Panc1 (cell line): ENCODE results near the gene RC3H1. TPM values are rescaled to one million over a fixed set of nuclear protein-coding genes. Genes with fewer than 3 reads are reported as not detected.

ENCODE experiments used
- ATAC-seq: fragments of 200-7000 bp; cut with Tn5 transposase; 2 replicates; pipeline ENCODE4 v1.9.1; 2020; ENCODE audit warnings: mild to moderate bottlenecking, moderate library complexity
- BruUV-seq: library from RNA; stranded (reverse); fragments of 400-500 nt; replicated peaks from 2 replicates; lab custom pipeline; 2021; lab: Mats Ljungman, UMichigan
- CTCF ChIA-PET: fragments of 300-600 bp; sonication (Branson Sonifier 250); formaldehyde crosslinking; loops from one replicate; lab custom pipeline; 2022; ENCODE audit warnings: antibody characterized with exemption; lab: Charles Lee
- POLR2A ChIA-PET: fragments of 300-600 bp; sonication (Branson Sonifier 250); formaldehyde crosslinking; loops from one replicate; lab custom pipeline; 2022; ENCODE audit warnings: antibody characterized with exemption; lab: Charles Lee
- DNase-seq: peaks from one replicate; pipeline ENCODE4 v3.0.0-alpha.2; 2010; ENCODE audit warnings: low read depth, low spot score
- H3K27ac ChIP-seq: 2 replicates; pipeline ENCODE4 v1.5.1; 2011; ENCODE audit warnings: mild to moderate bottlenecking, low read length, inconsistent platforms
- H3K27me3 ChIP-seq: fragments of 200-500 bp; sonication (Bioruptor generic); 2 replicates; pipeline ENCODE4 v1.6.0; 2014; ENCODE audit warnings: low read length, inconsistent platforms; ENCODE audit not compliant: control insufficient read depth, insufficient read depth
- H3K36me3 ChIP-seq: fragments of 200-500 bp; sonication (Bioruptor generic); 2 replicates; pipeline ENCODE4 v1.5.1; 2014; ENCODE audit warnings: inconsistent platforms, mild to moderate bottlenecking, low read length, moderate library complexity; ENCODE audit not compliant: control insufficient read depth, insufficient read depth
- H3K4me1 ChIP-seq: 2 replicates; pipeline ENCODE4 v1.5.1; 2011; ENCODE audit warnings: inconsistent platforms, mild to moderate bottlenecking, low read length, moderate library complexity; ENCODE audit not compliant: control insufficient read depth, insufficient read depth
- H3K4me3 ChIP-seq, 2 experiments: 2 replicates each; pipeline ENCODE4 v1.5.1; 2011 to 2012; ENCODE audit warnings: low read depth in 2 of 2, low read length in 2 of 2, mild to moderate bottlenecking in 2 of 2, inconsistent platforms in 1 of 2, moderate library complexity in 1 of 2
- H3K9me3 ChIP-seq: fragments of 200-500 bp; sonication (Bioruptor generic); 2 replicates; pipeline ENCODE4 v1.5.1; 2014; ENCODE audit warnings: low read depth, mild to moderate bottlenecking, inconsistent platforms, low read length, moderate library complexity; ENCODE audit not compliant: control insufficient read depth, insufficient read depth
- POLR2AphosphoS5 ChIP-seq: IDR thresholded peaks from 2 replicates; pipeline ENCODE4 v1.6.1; 2012; ENCODE audit warnings: mild to moderate bottlenecking, low read depth, low read length, moderate library complexity
- SIN3A ChIP-seq: IDR thresholded peaks from 2 replicates; pipeline ENCODE4 v1.6.1; 2012; ENCODE audit warnings: low read depth, mild to moderate bottlenecking, low read length, moderate library complexity, borderline replicate concordance; ENCODE audit not compliant: insufficient read depth
- TCF7L2 ChIP-seq: IDR thresholded peaks from 2 replicates; pipeline ENCODE4 v1.6.1; 2011; ENCODE audit warnings: mild to moderate bottlenecking, low read depth, low read length, inconsistent platforms
- in situ Hi-C: cut with HindIII; loops from 2 replicates; pipeline ENCODE4 v1.10.0; 2016; ENCODE audit warnings: low sequenced_read_pairs, low pct_unique_long_range_greater_than_20kb
- intact Hi-C: fragments of 100-400 bp; cut with micrococcal nuclease; formaldehyde crosslinking; loops from one replicate; pipeline ENCODE4 v1.10.0; 2022; ENCODE audit not compliant: unreplicated experiment
- total RNA-seq: library from RNA; stranded (reverse); gene quantifications from one replicate; pipeline ENCODE4 v1.2.1, GENCODE V29; 2021; ENCODE audit not compliant: unreplicated experiment
- TF ChIP-seq, protein P1 (sequence below): fragments of 450-650 bp; IDR thresholded peaks from 2 replicates; pipeline ENCODE4 v1.5.1; 2017; ENCODE audit warnings: mild to moderate bottlenecking
- TF ChIP-seq, protein P2 (sequence below), 2 experiments: IDR thresholded peaks; 2 replicates each; pipeline ENCODE4 v1.6.1; 2011 to 2012; ENCODE audit warnings: low read depth in 2 of 2, control low read depth in 1 of 2, low read length in 1 of 2, mild to moderate bottlenecking in 1 of 2, moderate library complexity in 1 of 2; ENCODE audit not compliant: insufficient read depth in 1 of 2

Gene RC3H1
- total RNA-seq, 1 experiment from 2014 or later, result 21.4 TPM

DNA sequence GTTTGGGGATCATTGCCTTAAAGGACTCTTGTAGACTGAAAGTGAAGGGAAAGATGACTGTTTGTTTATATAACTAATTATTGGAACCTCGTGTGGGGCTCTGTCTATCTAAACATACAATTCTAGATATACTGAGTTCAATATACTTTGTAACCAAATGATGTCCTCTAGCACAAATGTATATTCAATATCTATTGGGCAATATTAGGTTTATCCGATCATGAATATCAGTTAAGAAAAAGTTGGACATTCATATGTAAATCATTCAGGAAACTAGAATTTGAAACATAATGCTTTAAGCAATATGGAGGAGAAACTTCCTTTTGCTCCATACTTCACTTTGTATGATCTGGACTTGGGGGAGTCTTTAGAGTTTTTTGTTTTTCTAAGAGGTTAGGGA is 8.9 kb upstream of the RC3H1 start:
- H3K9me3 ChIP-seq, result no peaks in the 10 kb centered on the region
- ATAC-seq, result no peak
- no TSS peak for BruUV-seq
- no peaks in the 10 kb centered on the region for H3K27me3 ChIP-seq
- TF ChIP-seq POLR2AphosphoS5 (no peak), SIN3A (no peak), TCF7L2 (no peak)
- TF ChIP-seq, protein P1, sequence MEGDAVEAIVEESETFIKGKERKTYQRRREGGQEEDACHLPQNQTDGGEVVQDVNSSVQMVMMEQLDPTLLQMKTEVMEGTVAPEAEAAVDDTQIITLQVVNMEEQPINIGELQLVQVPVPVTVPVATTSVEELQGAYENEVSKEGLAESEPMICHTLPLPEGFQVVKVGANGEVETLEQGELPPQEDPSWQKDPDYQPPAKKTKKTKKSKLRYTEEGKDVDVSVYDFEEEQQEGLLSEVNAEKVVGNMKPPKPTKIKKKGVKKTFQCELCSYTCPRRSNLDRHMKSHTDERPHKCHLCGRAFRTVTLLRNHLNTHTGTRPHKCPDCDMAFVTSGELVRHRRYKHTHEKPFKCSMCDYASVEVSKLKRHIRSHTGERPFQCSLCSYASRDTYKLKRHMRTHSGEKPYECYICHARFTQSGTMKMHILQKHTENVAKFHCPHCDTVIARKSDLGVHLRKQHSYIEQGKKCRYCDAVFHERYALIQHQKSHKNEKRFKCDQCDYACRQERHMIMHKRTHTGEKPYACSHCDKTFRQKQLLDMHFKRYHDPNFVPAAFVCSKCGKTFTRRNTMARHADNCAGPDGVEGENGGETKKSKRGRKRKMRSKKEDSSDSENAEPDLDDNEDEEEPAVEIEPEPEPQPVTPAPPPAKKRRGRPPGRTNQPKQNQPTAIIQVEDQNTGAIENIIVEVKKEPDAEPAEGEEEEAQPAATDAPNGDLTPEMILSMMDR, result no peak
- TF ChIP-seq, protein P2, sequence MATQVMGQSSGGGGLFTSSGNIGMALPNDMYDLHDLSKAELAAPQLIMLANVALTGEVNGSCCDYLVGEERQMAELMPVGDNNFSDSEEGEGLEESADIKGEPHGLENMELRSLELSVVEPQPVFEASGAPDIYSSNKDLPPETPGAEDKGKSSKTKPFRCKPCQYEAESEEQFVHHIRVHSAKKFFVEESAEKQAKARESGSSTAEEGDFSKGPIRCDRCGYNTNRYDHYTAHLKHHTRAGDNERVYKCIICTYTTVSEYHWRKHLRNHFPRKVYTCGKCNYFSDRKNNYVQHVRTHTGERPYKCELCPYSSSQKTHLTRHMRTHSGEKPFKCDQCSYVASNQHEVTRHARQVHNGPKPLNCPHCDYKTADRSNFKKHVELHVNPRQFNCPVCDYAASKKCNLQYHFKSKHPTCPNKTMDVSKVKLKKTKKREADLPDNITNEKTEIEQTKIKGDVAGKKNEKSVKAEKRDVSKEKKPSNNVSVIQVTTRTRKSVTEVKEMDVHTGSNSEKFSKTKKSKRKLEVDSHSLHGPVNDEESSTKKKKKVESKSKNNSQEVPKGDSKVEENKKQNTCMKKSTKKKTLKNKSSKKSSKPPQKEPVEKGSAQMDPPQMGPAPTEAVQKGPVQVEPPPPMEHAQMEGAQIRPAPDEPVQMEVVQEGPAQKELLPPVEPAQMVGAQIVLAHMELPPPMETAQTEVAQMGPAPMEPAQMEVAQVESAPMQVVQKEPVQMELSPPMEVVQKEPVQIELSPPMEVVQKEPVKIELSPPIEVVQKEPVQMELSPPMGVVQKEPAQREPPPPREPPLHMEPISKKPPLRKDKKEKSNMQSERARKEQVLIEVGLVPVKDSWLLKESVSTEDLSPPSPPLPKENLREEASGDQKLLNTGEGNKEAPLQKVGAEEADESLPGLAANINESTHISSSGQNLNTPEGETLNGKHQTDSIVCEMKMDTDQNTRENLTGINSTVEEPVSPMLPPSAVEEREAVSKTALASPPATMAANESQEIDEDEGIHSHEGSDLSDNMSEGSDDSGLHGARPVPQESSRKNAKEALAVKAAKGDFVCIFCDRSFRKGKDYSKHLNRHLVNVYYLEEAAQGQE (IDR thresholded peaks at IDR 0.05; ENCODE audit: insufficient read depth in 1 of 2, low read depth in 2 of 2, low read length in 1 of 2), result no peak
- in situ Hi-C loops, result no loop called here
- no peaks in the 10 kb centered on the region for H3K36me3 ChIP-seq
- ChIA-PET CTCF (no interaction called here), POLR2A (no interaction called here)
- intact Hi-C loops, result no loop called here
- H3K27ac ChIP-seq, result no peak overlapping the region
- no peak for DNase-seq
- no peak overlapping the region for H3K4me3 ChIP-seq
- H3K4me1 ChIP-seq, result no peaks in the 10 kb centered on the region

DNA sequence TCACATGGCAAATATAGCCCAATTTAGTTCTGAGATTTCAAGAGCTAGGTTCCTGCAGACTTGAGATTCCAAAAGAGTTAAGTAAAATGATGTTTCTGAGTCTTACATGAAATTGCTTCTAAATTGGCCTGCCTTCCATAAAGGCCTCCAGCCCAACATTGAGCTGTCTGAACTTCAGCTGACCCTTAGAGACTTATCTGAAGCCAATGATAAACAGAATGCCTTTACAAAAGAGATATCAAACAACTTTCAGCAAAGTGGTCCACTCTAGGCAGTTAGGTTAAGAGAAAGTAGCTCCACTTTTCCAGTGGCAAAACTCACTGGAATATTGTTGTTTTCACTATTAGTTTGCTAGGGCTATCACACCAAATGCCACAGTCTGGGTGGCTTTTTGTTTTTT is 6.3 kb upstream of the RC3H1 start:
- intact Hi-C loops (no loop called here), in situ Hi-C loops (no loop called here)
- TF ChIP-seq TCF7L2 (no peak), SIN3A (no peak)
- no peaks in the 10 kb centered on the region for H3K9me3 ChIP-seq
- POLR2A ChIA-PET, result no interaction called here
- H3K27me3 ChIP-seq, result no peaks in the 10 kb centered on the region
- no TSS peak for BruUV-seq
- peaks cover 3% of the 10 kb centered on the region for H3K4me1 ChIP-seq
- DNase-seq (no peak), ATAC-seq (no peak)
- H3K36me3 ChIP-seq, result no peaks in the 10 kb centered on the region
- no peak overlapping the region for H3K27ac ChIP-seq
- CTCF ChIA-PET, result interaction anchor here (0.6 kb wide), 1 partner anchor 16 kb away, joined by 3 read pairs; no protein-coding TSS in a partner anchor
- no peak overlapping the region for H3K4me3 ChIP-seq

DNA sequence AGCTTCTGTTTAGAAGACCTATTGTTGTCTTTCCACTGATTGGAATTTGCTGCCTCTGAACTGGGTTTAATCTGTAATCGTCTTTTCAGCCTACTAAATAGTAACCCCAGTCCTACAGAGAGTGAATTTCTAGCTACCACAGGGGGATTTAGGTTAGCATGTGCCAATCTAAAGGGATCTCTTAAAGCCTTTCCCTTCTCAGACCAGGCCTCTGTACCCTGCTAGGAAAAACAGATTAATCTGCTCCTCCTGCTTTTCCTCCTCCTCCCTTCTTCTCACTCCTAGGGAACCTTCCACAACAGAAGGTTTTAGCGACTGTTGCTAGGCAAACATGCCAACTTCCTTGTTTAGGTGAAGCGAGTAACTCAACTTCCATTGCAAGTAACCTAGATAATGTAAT is 1.3 kb upstream of the RC3H1 start:
- Histone ChIP-seq H3K4me3 (peak overlapping the region in 1 of 2 experiments; percentile 92; a peak in 3 of 4 replicates), H3K36me3 (peaks cover 12% of the 10 kb centered on the region), H3K27ac (peak overlapping the region; percentile 99), H3K27me3 (no peaks in the 10 kb centered on the region), H3K4me1 (peaks cover 27% of the 10 kb centered on the region), H3K9me3 (no peaks in the 10 kb centered on the region)
- ChIA-PET POLR2A (interaction anchor here (0.6 kb wide), 1 partner anchor 88 kb away, joined by 6 read pairs; no protein-coding TSS in a partner anchor), CTCF (no interaction called here)
- intact Hi-C loops (no loop called here), in situ Hi-C loops (no loop called here)
- BruUV-seq, result no TSS peak
- ATAC-seq (peak; percentile 29; the same call in 1 of the 2 replicates), DNase-seq (no peak)
- TF ChIP-seq, protein P2 (IDR thresholded peaks at IDR 0.05; ENCODE audit: insufficient read depth in 1 of 2, low read depth in 2 of 2, low read length in 1 of 2), result no peak
- no peak for TF ChIP-seq SIN3A
- no peak for TF ChIP-seq TCF7L2
- TF ChIP-seq, protein P1, result no peak
- TF ChIP-seq POLR2AphosphoS5, result no peak
